ENCODE results near the gene LHFPL3.

GRCh38 chr7:104434129-104434528, 105.7 kb downstream of the LHFPL3 start:
- TF ChIP-seq CEBPB (IDR thresholded peaks at IDR 0.05) (no peak), USF1 (IDR thresholded peaks at IDR 0.05) (no peak), TAF1 (IDR thresholded peaks at IDR 0.05; ENCODE audit: low read depth) (no peak), YY1 (IDR thresholded peaks at IDR 0.05; ENCODE audit: low read depth) (no peak)

Measured in Ishikawa (cell line).